HCT116 (cell line): ENCODE results near the gene GRM8.

Experiments
- CEBPB ChIP-seq: IDR thresholded peaks from 2 replicates; pipeline ENCODE4 v1.6.1; 2012; ENCODE audit warnings: low read depth
- CTCF ChIP-seq, 3 experiments: fragments of 200-600 bp in 1 of 3; sonication (generic) in 1 of 3; IDR thresholded peaks in 2 of 3; conservative IDR thresholded peaks in 1 of 3; 2 replicates each; pipeline ENCODE4 v1.5.1; 2012 to 2017; ENCODE audit warnings: low read depth in 2 of 3, low read length in 2 of 3, antibody characterized with exemption in 1 of 3, borderline replicate concordance in 1 of 3, control low read depth in 1 of 3, mild to moderate bottlenecking in 1 of 3, mixed read lengths in 1 of 3, mixed run types in 1 of 3, moderate library complexity in 1 of 3; ENCODE audit not compliant: insufficient read depth in 1 of 3
- EZH2 ChIP-seq: fragments of 200-600 bp; sonication (generic); IDR thresholded peaks from 2 replicates; pipeline ENCODE4 v1.6.1; 2017; ENCODE audit warnings: antibody characterized with exemption, mixed run types
- JUND ChIP-seq: IDR thresholded peaks from 2 replicates; pipeline ENCODE4 v1.6.1; 2012
- POLR2A ChIP-seq: IDR thresholded peaks from 2 replicates; pipeline ENCODE4 v1.7.0; 2011; ENCODE audit warnings: borderline replicate concordance; ENCODE audit not compliant: insufficient read depth, insufficient read length; ENCODE audit errors: extremely low read depth
- RAD21 ChIP-seq: IDR thresholded peaks from 2 replicates; pipeline ENCODE4 v1.6.1; 2012; ENCODE audit warnings: low read depth, mild to moderate bottlenecking
- SRF ChIP-seq: IDR thresholded peaks from 2 replicates; pipeline ENCODE4 v1.6.1; 2012; ENCODE audit warnings: low read depth
- TCF7L2 ChIP-seq: IDR thresholded peaks from 2 replicates; pipeline ENCODE4 v1.7.0; 2011; ENCODE audit warnings: borderline replicate concordance, inconsistent platforms; ENCODE audit not compliant: insufficient read depth, insufficient read length; ENCODE audit errors: extremely low read depth
- YY1 ChIP-seq: IDR thresholded peaks from 2 replicates; pipeline ENCODE4 v1.6.1; 2011; ENCODE audit warnings: low read length, low read depth, moderate library complexity, mild to moderate bottlenecking; ENCODE audit not compliant: insufficient replicate concordance; ENCODE audit errors: extremely low read depth
- ZNF274 ChIP-seq: fragments of 200-500 bp; sonication (Bioruptor generic); IDR thresholded peaks from 2 replicates; pipeline ENCODE4 v1.6.1; 2014; ENCODE audit warnings: mild to moderate bottlenecking, low read depth, low read length, inconsistent platforms
- TF ChIP-seq, protein P1 (sequence below): IDR thresholded peaks from 2 replicates; pipeline ENCODE4 v1.6.1; 2012
- TF ChIP-seq, protein P2 (sequence below): IDR thresholded peaks from 2 replicates; pipeline ENCODE4 v1.6.1; 2011; ENCODE audit warnings: mild to moderate bottlenecking, low read length, moderate library complexity; ENCODE audit not compliant: insufficient replicate concordance; ENCODE audit errors: extremely low read depth
- TF ChIP-seq, protein P3 (sequence below): IDR thresholded peaks from 2 replicates; pipeline ENCODE4 v1.6.1; 2012; ENCODE audit warnings: low read depth
- TF ChIP-seq, protein P4 (sequence below): IDR thresholded peaks from 2 replicates; pipeline ENCODE4 v1.6.1; 2012

DNA sequence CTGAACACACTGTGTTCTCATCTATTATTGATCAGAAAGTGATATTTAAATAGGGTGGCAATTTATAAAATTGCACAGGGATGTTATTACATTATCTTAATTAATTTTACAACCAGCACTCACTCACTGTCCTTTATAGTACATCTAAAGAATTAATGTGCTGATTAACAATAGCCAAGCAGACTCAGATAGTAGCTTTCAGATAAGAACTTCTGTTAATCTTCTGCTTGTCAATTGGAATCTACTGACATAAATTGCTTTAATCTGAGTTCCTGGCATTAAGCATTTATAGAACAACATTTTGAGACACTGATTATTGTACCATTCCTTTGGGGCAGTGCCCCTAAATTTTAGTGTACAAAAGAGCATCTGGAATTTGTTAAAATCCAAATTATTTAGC lies 408.9 kb downstream of the GRM8 start:
- no peak for TF ChIP-seq CTCF (IDR thresholded peaks at IDR 0.05 in 2 of 3, conservative IDR thresholded peaks at IDR 0.05 in 1 of 3; ENCODE audit: borderline replicate concordance in 1 of 3, insufficient read depth in 1 of 3, low read depth in 2 of 3, low read length in 2 of 3)
- TF ChIP-seq TCF7L2, result no peak
- TF ChIP-seq SRF, result no peak
- TF ChIP-seq, protein P1, sequence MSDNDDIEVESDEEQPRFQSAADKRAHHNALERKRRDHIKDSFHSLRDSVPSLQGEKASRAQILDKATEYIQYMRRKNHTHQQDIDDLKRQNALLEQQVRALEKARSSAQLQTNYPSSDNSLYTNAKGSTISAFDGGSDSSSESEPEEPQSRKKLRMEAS, result no peak
- TF ChIP-seq, protein P2, sequence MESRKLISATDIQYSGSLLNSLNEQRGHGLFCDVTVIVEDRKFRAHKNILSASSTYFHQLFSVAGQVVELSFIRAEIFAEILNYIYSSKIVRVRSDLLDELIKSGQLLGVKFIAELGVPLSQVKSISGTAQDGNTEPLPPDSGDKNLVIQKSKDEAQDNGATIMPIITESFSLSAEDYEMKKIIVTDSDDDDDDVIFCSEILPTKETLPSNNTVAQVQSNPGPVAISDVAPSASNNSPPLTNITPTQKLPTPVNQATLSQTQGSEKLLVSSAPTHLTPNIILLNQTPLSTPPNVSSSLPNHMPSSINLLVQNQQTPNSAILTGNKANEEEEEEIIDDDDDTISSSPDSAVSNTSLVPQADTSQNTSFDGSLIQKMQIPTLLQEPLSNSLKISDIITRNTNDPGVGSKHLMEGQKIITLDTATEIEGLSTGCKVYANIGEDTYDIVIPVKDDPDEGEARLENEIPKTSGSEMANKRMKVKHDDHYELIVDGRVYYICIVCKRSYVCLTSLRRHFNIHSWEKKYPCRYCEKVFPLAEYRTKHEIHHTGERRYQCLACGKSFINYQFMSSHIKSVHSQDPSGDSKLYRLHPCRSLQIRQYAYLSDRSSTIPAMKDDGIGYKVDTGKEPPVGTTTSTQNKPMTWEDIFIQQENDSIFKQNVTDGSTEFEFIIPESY, result no peak
- no peak for TF ChIP-seq EZH2
- TF ChIP-seq JUND, result no peak
- no peak for TF ChIP-seq YY1
- no peak for TF ChIP-seq POLR2A
- TF ChIP-seq, protein P3, sequence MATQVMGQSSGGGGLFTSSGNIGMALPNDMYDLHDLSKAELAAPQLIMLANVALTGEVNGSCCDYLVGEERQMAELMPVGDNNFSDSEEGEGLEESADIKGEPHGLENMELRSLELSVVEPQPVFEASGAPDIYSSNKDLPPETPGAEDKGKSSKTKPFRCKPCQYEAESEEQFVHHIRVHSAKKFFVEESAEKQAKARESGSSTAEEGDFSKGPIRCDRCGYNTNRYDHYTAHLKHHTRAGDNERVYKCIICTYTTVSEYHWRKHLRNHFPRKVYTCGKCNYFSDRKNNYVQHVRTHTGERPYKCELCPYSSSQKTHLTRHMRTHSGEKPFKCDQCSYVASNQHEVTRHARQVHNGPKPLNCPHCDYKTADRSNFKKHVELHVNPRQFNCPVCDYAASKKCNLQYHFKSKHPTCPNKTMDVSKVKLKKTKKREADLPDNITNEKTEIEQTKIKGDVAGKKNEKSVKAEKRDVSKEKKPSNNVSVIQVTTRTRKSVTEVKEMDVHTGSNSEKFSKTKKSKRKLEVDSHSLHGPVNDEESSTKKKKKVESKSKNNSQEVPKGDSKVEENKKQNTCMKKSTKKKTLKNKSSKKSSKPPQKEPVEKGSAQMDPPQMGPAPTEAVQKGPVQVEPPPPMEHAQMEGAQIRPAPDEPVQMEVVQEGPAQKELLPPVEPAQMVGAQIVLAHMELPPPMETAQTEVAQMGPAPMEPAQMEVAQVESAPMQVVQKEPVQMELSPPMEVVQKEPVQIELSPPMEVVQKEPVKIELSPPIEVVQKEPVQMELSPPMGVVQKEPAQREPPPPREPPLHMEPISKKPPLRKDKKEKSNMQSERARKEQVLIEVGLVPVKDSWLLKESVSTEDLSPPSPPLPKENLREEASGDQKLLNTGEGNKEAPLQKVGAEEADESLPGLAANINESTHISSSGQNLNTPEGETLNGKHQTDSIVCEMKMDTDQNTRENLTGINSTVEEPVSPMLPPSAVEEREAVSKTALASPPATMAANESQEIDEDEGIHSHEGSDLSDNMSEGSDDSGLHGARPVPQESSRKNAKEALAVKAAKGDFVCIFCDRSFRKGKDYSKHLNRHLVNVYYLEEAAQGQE, result no peak
- TF ChIP-seq, protein P4, sequence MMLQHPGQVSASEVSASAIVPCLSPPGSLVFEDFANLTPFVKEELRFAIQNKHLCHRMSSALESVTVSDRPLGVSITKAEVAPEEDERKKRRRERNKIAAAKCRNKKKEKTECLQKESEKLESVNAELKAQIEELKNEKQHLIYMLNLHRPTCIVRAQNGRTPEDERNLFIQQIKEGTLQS, result no peak
- no peak for TF ChIP-seq CEBPB
- no peak for TF ChIP-seq RAD21
- TF ChIP-seq ZNF274, result no peak
